ENCODE results near the gene UBIAD1. TPM values are rescaled to one million over a fixed set of nuclear protein-coding genes. Genes with fewer than 3 reads are reported as not detected.

Gene UBIAD1
- total and polyA plus RNA-seq, 2 donors (not counting 1 experiment from before 2014, with no cell fraction given), result 17.8 to 28.1 TPM

- no peak for DNase-seq
- ATAC-seq (ENCODE audit: low read depth), result no peak
- H3K27me3 ChIP-seq (replicated peaks in 1 of 4; ENCODE audit: control extremely low read depth in 1 of 4, control insufficient read depth in 3 of 4, insufficient read depth in 4 of 4, low read length in 3 of 4), result no peaks in the 10 kb centered on the region
- Mint-ChIP-seq H3K27ac (peak overlapping the region; percentile 39), H3K27me3 (no peaks in the 10 kb centered on the region), H3K4me3 (no peak overlapping the region), H3K9me3 (ENCODE audit: insufficient read depth) (no peaks in the 10 kb centered on the region), H3K4me1 (peaks cover 16% of the 10 kb centered on the region)
- TF ChIP-seq CTCF (IDR thresholded peaks at IDR 0.05) (no peak), EZH2 (IDR thresholded peaks at IDR 0.05; ENCODE audit: borderline replicate concordance, insufficient read depth, low read depth, low read length, poor library complexity, severe bottlenecking) (no peak)
- 68% methylated on average over 6 of the region's 6 CpGs for WGBS (ENCODE audit: insufficient coverage)
- no peaks in the 10 kb centered on the region for H3K9me3 ChIP-seq (ENCODE audit: control extremely low read depth in 1 of 3, control insufficient read depth in 2 of 3, insufficient read depth in 1 of 3, low read length in 2 of 3)
- H3K9ac ChIP-seq (ENCODE audit: low read length), result peak overlapping the region; percentile 10
- H3K27ac ChIP-seq (ENCODE audit: low read length in 2 of 2), result peak overlapping the region; percentile 38 to 69
- peaks cover 16 to 80% of the 10 kb centered on the region in 2 experiments for H3K36me3 ChIP-seq (replicated peaks in 1 of 2; ENCODE audit: control extremely low read depth in 1 of 2, control insufficient read depth in 1 of 2, extremely low read depth in 1 of 2, insufficient read depth in 2 of 2, low read length in 1 of 2)
- CTCF ChIA-PET, result interaction anchor here (0.5 kb wide), 1 partner anchor 190 kb away, joined by 3 read pairs; no protein-coding TSS in a partner anchor
- H2AFZ ChIP-seq (ENCODE audit: insufficient read depth, low read depth, low read length, poor library complexity, severe bottlenecking), result peak overlapping the region; percentile 26
- H3K4me1 ChIP-seq (ENCODE audit: control insufficient read depth in 2 of 2, insufficient read depth in 2 of 2, low read length in 2 of 2), result peaks cover 13 to 19% of the 10 kb centered on the region in 2 donors
- H4K20me1 ChIP-seq (ENCODE audit: control insufficient read depth, insufficient read depth, low read length, poor library complexity, severe bottlenecking), result no peaks in the 10 kb centered on the region
- peaks cover 2% of the 10 kb centered on the region for H3K79me2 ChIP-seq (ENCODE audit: control insufficient read depth, insufficient read depth, low read length)
- POLR2A ChIA-PET, result no interaction called here
- peak overlapping the region in 1 of 5 experiments; percentile 4 for H3K4me3 ChIP-seq (ENCODE audit: control extremely low read depth in 1 of 5, extremely low read depth in 1 of 5, insufficient read depth in 1 of 5, low read depth in 2 of 5, low read length in 4 of 5)
- H3K4me2 ChIP-seq (replicated peaks; ENCODE audit: low read depth, low read length, poor library complexity, severe bottlenecking), result peak overlapping the region; percentile 17
- intact Hi-C loops (cut with micrococcal nuclease), result no loop called here
Observed at GRCh38 chr1:11237356-11237755, 35.6 kb upstream of the UBIAD1 start.

GRCh38 chr1:11238311-11238710, 34.7 kb upstream of the UBIAD1 start:
- no peaks in the 10 kb centered on the region for H3K9me3 ChIP-seq (ENCODE audit: control extremely low read depth in 1 of 3, control insufficient read depth in 2 of 3, insufficient read depth in 1 of 3, low read length in 2 of 3)
- WGBS (ENCODE audit: insufficient coverage), result 100% methylated on average over 5 of the region's 7 CpGs
- no peaks in the 10 kb centered on the region for H4K20me1 ChIP-seq (ENCODE audit: control insufficient read depth, insufficient read depth, low read length, poor library complexity, severe bottlenecking)
- no peaks in the 10 kb centered on the region for H3K9me3 Mint-ChIP-seq (ENCODE audit: insufficient read depth)
- no peak overlapping the region for H3K4me3 Mint-ChIP-seq
- H3K36me3 ChIP-seq (replicated peaks in 1 of 2; ENCODE audit: control extremely low read depth in 1 of 2, control insufficient read depth in 1 of 2, extremely low read depth in 1 of 2, insufficient read depth in 2 of 2, low read length in 1 of 2), result peaks cover 15 to 82% of the 10 kb centered on the region in 2 experiments
- ATAC-seq (ENCODE audit: low read depth) (no peak), DNase-seq (no peak)
- H3K9ac ChIP-seq (ENCODE audit: low read length), result no peak overlapping the region
- CTCF ChIA-PET, result interaction anchor here (1.0 kb wide), 1 partner anchor 10 kb away, joined by 3 read pairs; no protein-coding TSS in a partner anchor
- H3K4me1 Mint-ChIP-seq, result peaks cover 16% of the 10 kb centered on the region
- no peak overlapping the region for H3K27ac ChIP-seq (ENCODE audit: low read length in 2 of 2)
- H2AFZ ChIP-seq (ENCODE audit: insufficient read depth, low read depth, low read length, poor library complexity, severe bottlenecking), result no peak overlapping the region
- H3K27me3 ChIP-seq (replicated peaks in 1 of 4; ENCODE audit: control extremely low read depth in 1 of 4, control insufficient read depth in 3 of 4, insufficient read depth in 4 of 4, low read length in 3 of 4), result no peaks in the 10 kb centered on the region
- intact Hi-C loops (cut with micrococcal nuclease), result no loop called here
- H3K79me2 ChIP-seq (ENCODE audit: control insufficient read depth, insufficient read depth, low read length), result peaks cover 2% of the 10 kb centered on the region
- POLR2A ChIA-PET, result no interaction called here
- peaks cover 13 to 19% of the 10 kb centered on the region in 2 donors for H3K4me1 ChIP-seq (ENCODE audit: control insufficient read depth in 2 of 2, insufficient read depth in 2 of 2, low read length in 2 of 2)
- H3K4me2 ChIP-seq (replicated peaks; ENCODE audit: low read depth, low read length, poor library complexity, severe bottlenecking), result no peak overlapping the region
- H3K27ac Mint-ChIP-seq, result no peak overlapping the region
- no peak for TF ChIP-seq CTCF (IDR thresholded peaks at IDR 0.05)
- TF ChIP-seq EZH2 (IDR thresholded peaks at IDR 0.05; ENCODE audit: borderline replicate concordance, insufficient read depth, low read depth, low read length, poor library complexity, severe bottlenecking), result no peak
- H3K4me3 ChIP-seq (ENCODE audit: control extremely low read depth in 1 of 5, extremely low read depth in 1 of 5, insufficient read depth in 1 of 5, low read depth in 2 of 5, low read length in 4 of 5), result no peak overlapping the region
- no peaks in the 10 kb centered on the region for H3K27me3 Mint-ChIP-seq
